ENCODE results near the gene POF1B.
"Not testable (repeated sequence)": the region's sequence is repeated elsewhere in the genome, so short reads cannot be mapped to it uniquely, and the experiment has no call there.

The POF1B gene, protein sequence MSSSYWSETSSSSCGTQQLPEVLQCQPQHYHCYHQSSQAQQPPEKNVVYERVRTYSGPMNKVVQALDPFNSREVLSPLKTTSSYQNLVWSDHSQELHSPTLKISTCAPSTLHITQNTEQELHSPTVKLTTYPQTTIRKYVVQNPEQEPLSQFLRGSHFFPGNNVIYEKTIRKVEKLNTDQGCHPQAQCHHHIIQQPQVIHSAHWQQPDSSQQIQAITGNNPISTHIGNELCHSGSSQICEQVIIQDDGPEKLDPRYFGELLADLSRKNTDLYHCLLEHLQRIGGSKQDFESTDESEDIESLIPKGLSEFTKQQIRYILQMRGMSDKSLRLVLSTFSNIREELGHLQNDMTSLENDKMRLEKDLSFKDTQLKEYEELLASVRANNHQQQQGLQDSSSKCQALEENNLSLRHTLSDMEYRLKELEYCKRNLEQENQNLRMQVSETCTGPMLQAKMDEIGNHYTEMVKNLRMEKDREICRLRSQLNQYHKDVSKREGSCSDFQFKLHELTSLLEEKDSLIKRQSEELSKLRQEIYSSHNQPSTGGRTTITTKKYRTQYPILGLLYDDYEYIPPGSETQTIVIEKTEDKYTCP

DNA sequence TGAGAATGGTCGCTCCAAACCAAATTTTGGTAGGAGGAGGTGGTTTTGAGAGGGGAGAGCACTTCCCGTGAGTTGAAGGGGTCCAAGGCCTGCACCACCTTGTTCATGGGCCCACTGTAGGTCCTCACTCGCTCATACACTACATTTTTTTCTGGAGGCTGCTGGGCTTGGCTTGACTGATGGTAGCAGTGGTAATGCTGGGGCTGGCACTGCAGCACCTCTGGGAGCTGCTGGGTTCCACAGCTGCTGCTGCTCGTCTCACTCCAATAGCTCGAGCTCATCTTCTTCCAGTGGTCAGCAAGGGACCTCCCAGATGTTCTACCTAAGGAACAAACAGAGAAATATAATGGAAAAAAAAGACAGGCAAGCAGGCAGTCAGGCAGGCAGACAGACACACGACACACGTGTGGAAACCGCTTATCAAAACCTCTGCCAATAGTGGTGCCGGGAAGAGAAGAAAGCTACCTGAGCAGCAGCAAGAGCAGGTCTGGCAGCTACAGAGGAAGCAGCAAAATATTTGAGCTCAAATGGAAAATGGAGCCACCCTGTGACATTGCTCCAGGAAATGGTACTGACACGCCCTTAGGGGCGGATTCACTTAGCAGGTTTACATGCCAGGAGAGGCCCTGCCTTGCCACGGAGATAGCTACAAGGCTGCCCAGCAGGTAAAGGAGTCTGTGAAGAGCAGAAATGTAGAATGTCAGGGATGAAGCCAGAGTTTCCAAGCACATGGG lies at the start of gene POF1B:
TSS of gene POF1B (minus strand) at position 492 of the 734 bp plus-strand sequence. CDS start at position 281, 211 bp downstream.
- Mint-ChIP-seq H3K27ac (no peak within 1 kb of the TSS), H3K36me3 (ENCODE audit: low read depth) (no peaks in the 10 kb centered on the region), H3K4me3 (no peak within 1 kb of the TSS), H3K4me1 (ENCODE audit: low read depth) (no peaks in the 10 kb centered on the region), H3K9me3 (no peaks in the 10 kb centered on the region), H3K27me3 (no peaks in the 10 kb centered on the region)

DNA sequence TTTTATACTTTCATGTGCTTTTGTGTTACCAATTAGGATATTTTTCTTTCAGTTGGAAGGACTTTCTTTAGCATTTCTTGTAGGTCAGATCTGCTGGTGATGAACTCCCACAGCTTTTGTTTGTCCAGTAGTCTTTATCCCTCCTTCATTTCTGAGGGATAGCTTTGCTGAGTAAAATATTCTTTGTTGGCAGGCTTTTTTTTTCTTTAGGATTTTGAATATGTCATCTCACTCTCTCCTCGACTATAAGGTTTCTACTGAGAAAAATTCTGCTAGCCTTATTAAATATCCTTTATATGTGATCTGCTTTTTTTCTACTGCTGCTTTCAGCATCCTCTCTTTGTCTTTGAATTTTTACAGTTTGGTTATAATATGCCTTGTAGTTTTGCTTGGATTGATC lies 49.6 kb upstream of the POF1B start:
- no peaks in the 10 kb centered on the region for H3K27me3 Mint-ChIP-seq
- H3K36me3 Mint-ChIP-seq (ENCODE audit: low read depth): no peaks in the 10 kb centered on the region
- no peak overlapping the region for H3K4me3 Mint-ChIP-seq
- H3K4me1 Mint-ChIP-seq (ENCODE audit: low read depth): no peaks in the 10 kb centered on the region
- H3K27ac Mint-ChIP-seq: no peak overlapping the region
- peaks cover 3% of the 10 kb centered on the region for H3K9me3 Mint-ChIP-seq

- Mint-ChIP-seq H3K36me3 (ENCODE audit: low read depth) (no peaks in the 10 kb centered on the region), H3K4me1 (ENCODE audit: low read depth) (no peaks in the 10 kb centered on the region), H3K27ac (no peak overlapping the region), H3K4me3 (no peak overlapping the region), H3K27me3 (no peaks in the 10 kb centered on the region), H3K9me3 (no peaks in the 10 kb centered on the region)
Observed at GRCh38 chrX:85419293-85419692, 39.8 kb upstream of the POF1B start.

DNA sequence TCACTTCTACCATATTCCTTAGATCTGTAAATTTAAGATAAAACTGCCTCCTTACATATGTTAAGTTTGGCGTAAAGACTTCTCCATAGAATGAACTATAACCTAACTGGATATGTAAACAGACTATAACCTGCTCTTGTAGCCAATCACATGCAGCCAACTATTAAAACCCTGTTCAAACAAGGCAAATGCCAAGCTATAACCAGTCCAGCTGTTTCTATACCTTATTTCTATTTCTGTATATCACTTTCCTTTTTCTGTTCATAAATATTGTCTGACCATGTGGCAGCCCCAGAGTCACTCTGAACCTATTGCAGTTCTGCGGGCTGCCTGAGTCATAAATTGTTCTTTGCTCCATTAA lies 12.4 kb upstream of the POF1B start:
- Mint-ChIP-seq H3K4me3 (no peak overlapping the region), H3K9me3 (no peaks in the 10 kb centered on the region), H3K36me3 (ENCODE audit: low read depth) (no peaks in the 10 kb centered on the region), H3K27me3 (no peaks in the 10 kb centered on the region), H3K4me1 (ENCODE audit: low read depth) (no peaks in the 10 kb centered on the region), H3K27ac (no peak overlapping the region)

DNA sequence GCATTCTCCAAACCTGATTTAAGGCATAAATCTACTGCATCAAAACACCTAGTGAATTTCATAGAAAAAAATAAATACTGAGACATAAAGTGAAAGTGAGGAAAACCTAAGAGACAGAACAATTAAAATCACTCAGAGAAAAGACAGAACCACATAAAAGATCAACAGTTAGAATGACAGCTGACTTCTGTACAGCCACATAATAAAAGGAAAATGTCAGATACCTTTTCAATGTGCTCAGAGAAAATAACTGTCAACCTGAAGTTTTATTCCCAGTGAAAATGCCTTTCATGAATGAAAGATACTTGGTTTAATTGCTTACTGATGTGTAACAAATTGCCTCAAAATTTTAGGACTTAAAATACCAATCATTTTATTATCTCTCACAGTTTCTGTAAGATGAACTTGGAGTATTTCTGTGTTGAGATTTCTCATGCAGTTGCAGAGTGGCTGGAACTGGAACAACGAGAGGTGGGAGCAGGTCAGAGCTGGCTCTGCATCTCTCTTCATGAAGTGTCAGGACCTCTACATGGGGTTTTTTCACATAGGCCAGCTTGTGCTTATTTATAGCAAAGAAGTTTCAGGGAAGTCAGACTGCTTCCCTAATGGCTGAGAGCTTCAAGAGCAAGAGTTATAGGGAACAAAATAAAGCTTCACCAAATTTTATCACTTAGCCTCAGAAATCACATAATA lies 11.9 kb upstream of the POF1B start:
- Mint-ChIP-seq H3K36me3 (ENCODE audit: low read depth) (no peaks in the 10 kb centered on the region), H3K27ac (no peak overlapping the region), H3K27me3 (no peaks in the 10 kb centered on the region), H3K4me1 (ENCODE audit: low read depth) (no peaks in the 10 kb centered on the region), H3K4me3 (no peak overlapping the region), H3K9me3 (no peaks in the 10 kb centered on the region)

DNA sequence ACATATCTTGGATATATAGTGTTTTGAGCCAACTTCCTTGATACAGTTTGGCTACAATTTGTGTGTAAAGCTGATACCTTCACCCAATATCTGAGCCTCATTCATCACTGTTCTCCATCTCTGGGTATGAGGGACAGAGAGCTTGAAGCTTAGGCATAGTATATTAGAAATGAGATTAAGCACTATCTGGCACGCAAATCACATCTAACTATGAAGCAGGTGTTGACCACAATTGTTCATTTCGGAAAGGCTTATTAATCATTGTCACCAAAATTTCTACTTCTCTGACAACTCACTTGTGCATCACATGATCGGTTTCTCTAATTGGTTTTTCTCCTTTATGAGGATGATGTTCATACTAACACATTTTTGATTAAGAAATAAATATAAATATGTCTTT lies 2.1 kb upstream of the POF1B start:
- Mint-ChIP-seq H3K4me1 (ENCODE audit: low read depth) (no peaks in the 10 kb centered on the region), H3K36me3 (ENCODE audit: low read depth) (no peaks in the 10 kb centered on the region), H3K27me3 (no peaks in the 10 kb centered on the region), H3K27ac (no peak overlapping the region), H3K9me3 (no peaks in the 10 kb centered on the region), H3K4me3 (no peak overlapping the region)

DNA sequence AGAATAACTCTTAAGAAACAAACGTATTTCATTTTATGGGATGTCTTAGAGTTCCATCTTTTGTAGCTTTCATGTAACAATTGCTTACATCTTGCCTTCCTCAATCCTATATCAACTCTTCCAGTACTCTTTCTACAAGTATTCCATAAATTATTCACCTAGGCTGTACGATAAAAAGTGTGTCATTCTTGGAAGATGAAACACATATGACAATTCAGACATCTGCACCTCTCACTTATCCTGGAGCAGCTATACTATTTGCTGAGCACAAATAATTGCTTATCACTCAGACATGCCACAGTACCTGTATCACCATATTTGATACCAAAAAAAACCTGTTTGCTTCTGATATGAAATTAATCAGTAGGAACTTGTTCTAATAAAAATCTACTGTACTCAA lies 1.0 kb downstream of the POF1B start:
- no peak overlapping the region for H3K27ac Mint-ChIP-seq
- no peaks in the 10 kb centered on the region for H3K9me3 Mint-ChIP-seq
- H3K36me3 Mint-ChIP-seq (ENCODE audit: low read depth): no peaks in the 10 kb centered on the region
- H3K27me3 Mint-ChIP-seq: no peaks in the 10 kb centered on the region
- H3K4me1 Mint-ChIP-seq (ENCODE audit: low read depth): no peaks in the 10 kb centered on the region
- H3K4me3 Mint-ChIP-seq: no peak overlapping the region

DNA sequence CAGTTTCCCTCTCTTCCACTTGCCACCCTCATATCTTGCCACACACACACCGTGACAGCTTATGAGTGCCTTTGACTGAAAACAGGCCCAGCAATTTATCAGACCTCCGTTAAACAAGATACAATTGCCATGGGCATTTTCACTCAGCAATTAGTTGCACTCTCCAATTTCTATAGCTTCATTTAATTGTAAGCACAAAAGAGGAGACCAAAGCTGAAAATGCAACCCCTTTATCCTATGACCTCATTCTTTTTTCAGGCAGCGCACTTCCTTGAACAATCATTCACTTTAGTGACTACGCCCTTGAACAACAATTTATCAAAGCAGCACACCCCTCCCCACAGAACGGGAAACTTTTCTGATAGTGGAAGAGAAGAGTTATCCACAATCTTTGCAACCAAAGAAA lies 4.1 kb downstream of the POF1B start:
- no peak overlapping the region for H3K4me3 Mint-ChIP-seq
- H3K4me1 Mint-ChIP-seq (ENCODE audit: low read depth): no peaks in the 10 kb centered on the region
- no peaks in the 10 kb centered on the region for H3K27me3 Mint-ChIP-seq
- no peaks in the 10 kb centered on the region for H3K36me3 Mint-ChIP-seq (ENCODE audit: low read depth)
- no peaks in the 10 kb centered on the region for H3K9me3 Mint-ChIP-seq
- H3K27ac Mint-ChIP-seq: no peak overlapping the region

- no peak overlapping the region for H3K27ac Mint-ChIP-seq
- no peaks in the 10 kb centered on the region for H3K36me3 Mint-ChIP-seq (ENCODE audit: low read depth)
- no peaks in the 10 kb centered on the region for H3K9me3 Mint-ChIP-seq
- H3K4me3 Mint-ChIP-seq: no peak overlapping the region
- H3K27me3 Mint-ChIP-seq: no peaks in the 10 kb centered on the region
- H3K4me1 Mint-ChIP-seq (ENCODE audit: low read depth): no peaks in the 10 kb centered on the region
Observed at GRCh38 chrX:85365370-85365995, 14.0 kb downstream of the POF1B start.

DNA sequence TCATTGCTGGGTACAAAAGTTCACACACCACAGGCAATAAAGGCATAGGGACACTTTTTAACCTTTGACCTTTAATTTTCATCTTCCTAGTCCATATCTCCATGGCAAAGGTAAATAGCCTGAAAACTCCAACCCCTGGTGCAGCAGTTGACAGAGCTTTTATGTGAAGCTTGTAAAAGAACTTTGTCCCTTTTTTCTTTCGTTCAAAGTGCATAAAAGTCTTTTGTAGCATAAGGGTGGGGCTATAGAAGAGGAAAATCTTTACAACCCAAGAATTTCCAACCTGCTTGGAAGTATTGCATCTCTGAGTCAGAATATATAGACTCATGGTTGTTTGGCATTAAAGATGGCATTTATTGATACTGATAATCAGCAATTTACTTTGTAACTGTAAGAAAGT lies 20.4 kb downstream of the POF1B start:
- Mint-ChIP-seq H3K27me3 (no peaks in the 10 kb centered on the region), H3K9me3 (peaks cover 5% of the 10 kb centered on the region), H3K4me3 (no peak overlapping the region), H3K4me1 (ENCODE audit: low read depth) (no peaks in the 10 kb centered on the region), H3K36me3 (ENCODE audit: low read depth) (no peaks in the 10 kb centered on the region), H3K27ac (no peak overlapping the region)

DNA sequence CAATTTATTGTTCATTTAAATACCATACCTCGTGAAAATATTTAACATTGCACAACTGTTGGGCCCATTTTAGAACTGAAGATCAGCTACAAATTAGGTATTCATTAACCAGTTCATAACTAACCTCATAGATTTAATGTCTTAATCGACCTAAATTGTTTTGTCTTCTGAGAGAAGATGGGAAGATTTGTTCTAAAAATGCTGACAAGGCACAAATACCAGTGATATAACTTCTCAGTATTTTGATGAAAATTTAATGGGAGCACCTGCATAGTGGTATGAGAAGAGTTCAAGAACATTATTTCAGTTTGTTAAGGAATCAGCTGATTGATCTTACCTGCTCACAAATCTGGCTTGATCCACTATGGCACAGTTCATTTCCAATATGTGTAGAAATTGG lies 33.9 kb downstream of the POF1B start:
- no peaks in the 10 kb centered on the region for H3K36me3 Mint-ChIP-seq (ENCODE audit: low read depth)
- no peaks in the 10 kb centered on the region for H3K27me3 Mint-ChIP-seq
- H3K4me3 Mint-ChIP-seq: no peak overlapping the region
- H3K9me3 Mint-ChIP-seq: no peaks in the 10 kb centered on the region
- H3K4me1 Mint-ChIP-seq (ENCODE audit: low read depth): no peaks in the 10 kb centered on the region
- H3K27ac Mint-ChIP-seq: no peak overlapping the region

- Mint-ChIP-seq H3K27me3 (no peaks in the 10 kb centered on the region), H3K27ac (no peak overlapping the region), H3K9me3 (no peaks in the 10 kb centered on the region), H3K4me3 (no peak overlapping the region), H3K4me1 (ENCODE audit: low read depth) (no peaks in the 10 kb centered on the region), H3K36me3 (ENCODE audit: low read depth) (no peaks in the 10 kb centered on the region)
Observed at GRCh38 chrX:85327060-85327333, 52.5 kb downstream of the POF1B start.

DNA sequence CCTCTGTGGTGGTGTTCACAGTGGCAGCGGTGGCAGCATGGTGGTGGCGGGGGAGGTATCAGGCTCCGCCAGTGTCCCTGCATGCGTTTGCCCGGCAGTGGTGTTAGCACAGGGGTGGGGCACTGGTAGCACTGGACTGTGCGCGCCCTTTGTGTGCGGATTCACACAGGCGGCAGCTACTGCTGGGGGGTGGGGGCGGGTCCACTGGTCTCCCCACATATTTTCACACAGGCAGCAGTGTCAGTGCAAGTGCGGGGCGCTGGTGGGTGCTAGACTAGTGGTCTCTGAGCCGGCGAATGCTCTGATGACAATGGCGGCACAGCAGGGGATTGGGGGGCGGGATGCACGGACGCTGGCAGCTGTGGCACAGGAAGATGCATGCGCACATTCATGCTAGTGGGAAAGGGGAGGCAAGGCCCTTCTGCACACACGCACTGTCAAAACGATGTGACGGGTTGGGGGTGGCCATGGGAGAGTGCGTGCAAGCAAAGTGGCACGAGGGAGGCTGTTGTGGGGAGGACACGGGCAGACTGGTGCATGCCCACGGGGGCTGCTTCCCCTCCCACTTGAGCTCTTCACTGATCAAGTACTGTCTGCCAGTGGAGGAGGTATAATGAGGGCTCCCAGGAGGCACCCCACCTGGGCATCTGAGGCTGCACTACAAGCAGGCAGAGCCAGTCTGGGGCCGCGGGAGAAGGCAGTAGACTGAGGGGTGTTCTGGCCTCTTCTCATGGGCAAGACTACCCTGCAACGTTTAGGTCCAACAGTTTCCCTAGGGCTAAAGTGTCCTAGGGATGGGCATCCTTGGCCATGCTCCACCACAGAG lies 53.0 kb downstream of the POF1B start:
- H3K36me3 Mint-ChIP-seq (ENCODE audit: low read depth): no peaks in the 10 kb centered on the region

DNA sequence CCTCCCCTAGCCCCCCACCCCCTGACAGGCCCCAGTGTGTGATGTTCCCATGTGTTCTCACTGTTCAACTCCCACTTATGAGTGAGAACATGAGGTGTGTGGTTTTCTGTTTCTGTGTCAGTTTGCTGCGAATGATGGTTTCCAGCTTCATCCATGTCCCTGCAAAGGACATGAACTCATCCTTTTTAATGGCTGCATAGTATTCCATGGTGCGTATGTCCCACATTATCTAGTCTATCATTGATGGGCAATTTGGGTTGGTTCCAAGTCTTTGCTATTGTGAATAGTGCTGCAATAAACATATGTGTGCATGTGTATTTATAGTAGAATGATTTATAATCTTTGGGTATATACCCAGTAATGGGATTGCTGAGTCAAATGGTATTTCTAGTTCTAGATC lies 68.1 kb downstream of the POF1B start:
- not testable (repeated sequence) for H3K27ac Mint-ChIP-seq; H3K36me3 Mint-ChIP-seq (ENCODE audit: low read depth); H3K4me1 Mint-ChIP-seq (ENCODE audit: low read depth); H3K27me3 Mint-ChIP-seq; H3K9me3 Mint-ChIP-seq; H3K4me3 Mint-ChIP-seq

More for the DNA sequence above, 53.0 kb downstream of the POF1B start:
- Mint-ChIP-seq H3K4me3 (no peak overlapping the region), H3K27me3 (no peaks in the 10 kb centered on the region), H3K4me1 (ENCODE audit: low read depth) (no peaks in the 10 kb centered on the region), H3K9me3 (no peaks in the 10 kb centered on the region), H3K27ac (no peak overlapping the region)
